OCI-LY7 (cell line): Measurements from ENCODE around the gene TRERF1. TPM values are rescaled to one million over a fixed set of nuclear protein-coding genes. Genes with fewer than 3 reads are reported as not detected.

ENCODE experiments used
- BruUV-seq: library from RNA; stranded (reverse); fragments of 400-500 nt; replicated peaks from 2 replicates; lab custom pipeline; 2021; lab: Mats Ljungman, UMichigan
- CTCF ChIA-PET: fragments of 300-600 bp; sonication (Branson Sonifier 250); formaldehyde crosslinking; loops from one replicate; lab custom pipeline; 2022; ENCODE audit warnings: antibody characterized with exemption; ENCODE audit not compliant: unreplicated experiment; lab: Charles Lee
- POLR2A ChIA-PET: fragments of 300-600 bp; sonication (Branson Sonifier 250); formaldehyde crosslinking; loops from one replicate; lab custom pipeline; 2022; ENCODE audit warnings: antibody characterized with exemption; lab: Charles Lee
- DNase-seq: peaks from one replicate; pipeline ENCODE4 v3.0.0-alpha.2; 2015; ENCODE audit warnings: low spot score
- H2AFZ ChIP-seq: fragments of 200-600 bp; sonication (generic), shearing (Covaris generic); 2 replicates; pipeline ENCODE4 v1.6.1; 2014; ENCODE audit warnings: mild to moderate bottlenecking, antibody characterized with exemption, low read length, moderate library complexity
- H3K27ac ChIP-seq: fragments of 200-600 bp; sonication (generic); 2 replicates; pipeline ENCODE4 v1.5.1; 2014; ENCODE audit warnings: mixed run types, low read depth, mild to moderate bottlenecking, moderate library complexity, low read length, inconsistent platforms; ENCODE audit not compliant: poor library complexity, severe bottlenecking
- H3K36me3 ChIP-seq: fragments of 200-600 bp; sonication (generic); 2 replicates; pipeline ENCODE4 v1.6.1; 2014; ENCODE audit warnings: mild to moderate bottlenecking, antibody characterized with exemption, low read length, moderate library complexity, mixed read lengths; ENCODE audit not compliant: insufficient read depth
- H3K4me1 ChIP-seq: fragments of 200-600 bp; sonication (generic); 2 replicates; pipeline ENCODE4 v1.5.1; 2014; ENCODE audit warnings: mild to moderate bottlenecking, low read length; ENCODE audit not compliant: insufficient read depth, poor library complexity, severe bottlenecking
- H3K4me2 ChIP-seq: fragments of 200-600 bp; sonication (generic); 2 replicates; pipeline ENCODE4 v1.6.1; 2014; ENCODE audit warnings: mild to moderate bottlenecking, low read length
- H3K4me3 ChIP-seq: fragments of 200-600 bp; sonication (generic); 2 replicates; pipeline ENCODE4 v1.5.1; 2014; ENCODE audit warnings: mild to moderate bottlenecking, low read depth, low read length; ENCODE audit not compliant: poor library complexity, severe bottlenecking
- H3K79me2 ChIP-seq: fragments of 200-600 bp; sonication (generic); 2 replicates; pipeline ENCODE4 v1.6.1; 2016; ENCODE audit warnings: low read depth, mild to moderate bottlenecking, low read length, moderate library complexity, mixed read lengths; ENCODE audit not compliant: insufficient read depth
- H3K9me2 ChIP-seq: fragments of 200-600 bp; sonication (generic); 2 replicates; pipeline ENCODE4 v1.6.1; 2016; ENCODE audit warnings: mild to moderate bottlenecking, low read length, mixed read lengths; ENCODE audit not compliant: insufficient read depth
- H3K9me3 ChIP-seq: fragments of 200-600 bp; sonication (generic); 2 replicates; pipeline ENCODE4 v1.6.1; 2014; ENCODE audit warnings: mild to moderate bottlenecking, mixed run types, low read length, mixed read lengths
- H4K20me1 ChIP-seq: fragments of 200-600 bp; sonication (generic); 2 replicates; pipeline ENCODE4 v1.6.1; 2014; ENCODE audit warnings: mild to moderate bottlenecking, antibody characterized with exemption, low read length, moderate library complexity, mixed read lengths; ENCODE audit not compliant: insufficient read depth
- CTCF ChIP-seq: fragments of 200-600 bp; sonication (generic); conservative IDR thresholded peaks from 2 replicates; pipeline ENCODE4 v1.5.1; 2014; ENCODE audit warnings: mild to moderate bottlenecking, antibody characterized with exemption, low read length, moderate library complexity, mixed read lengths
- EZH2phosphoT487 ChIP-seq: fragments of 200-600 bp; sonication (generic); IDR thresholded peaks from 2 replicates; pipeline ENCODE4 v1.6.1; 2018; ENCODE audit warnings: low read depth, borderline replicate concordance, mild to moderate bottlenecking, mixed run types, antibody characterized with exemption, low read length, moderate library complexity, mixed read lengths
- intact Hi-C: fragments of 100-400 bp; cut with micrococcal nuclease; formaldehyde crosslinking; loops from one replicate; pipeline ENCODE4 v1.10.0; 2022; ENCODE audit not compliant: unreplicated experiment
- total RNA-seq, 2 experiments: library from RNA; depleted of rRNA in 1 of 2; stranded (reverse); fragments of >200 nt in 1 of 2; shearing (Covaris generic) in 1 of 2; gene quantifications; 2 replicates each; pipeline ENCODE4 v1.2.3, GENCODE V29; 2014 to 2022

The TRERF1 gene
- total RNA-seq, 2 experiments from 2014 or later: 5.7 to 12.9 TPM

DNA sequence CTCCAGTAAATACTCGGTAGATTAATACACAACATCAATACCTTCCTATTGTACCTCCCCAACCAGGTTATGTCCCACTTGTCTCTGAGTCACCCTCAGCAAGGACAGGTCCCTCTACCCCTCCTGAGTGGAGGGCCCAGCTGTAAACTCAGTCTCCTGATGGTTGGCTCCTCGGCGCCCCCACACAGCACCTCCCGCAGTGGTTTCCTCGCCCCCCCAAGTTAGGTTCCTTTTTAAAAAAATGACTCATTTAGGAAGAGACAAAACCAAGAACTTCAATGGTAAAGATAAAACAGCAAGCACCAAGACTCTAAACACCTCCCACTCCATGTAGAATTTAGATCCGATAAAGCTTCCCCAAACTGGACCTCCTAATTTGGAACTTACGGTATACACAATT is 83.5 kb downstream of the TRERF1 start:
- intact Hi-C loops: no loop called here
- Histone ChIP-seq H3K4me1 (peaks cover 43% of the 10 kb centered on the region), H2AFZ (peak overlapping the region; percentile 27; the same call in 1 of the 2 replicates), H3K9me3 (no peaks in the 10 kb centered on the region), H4K20me1 (no peaks in the 10 kb centered on the region), H3K4me2 (peak overlapping the region; percentile 67), H3K27ac (peak overlapping the region; percentile 53), H3K36me3 (no peaks in the 10 kb centered on the region), H3K79me2 (0 out of 2 replicates have a peak, but pooled peaks cover 3% of the 10 kb centered on the region), H3K9me2 (no peaks in the 10 kb centered on the region), H3K4me3 (peak overlapping the region; percentile 22)
- BruUV-seq: no TSS peak
- CTCF ChIA-PET: no interaction called here
- POLR2A ChIA-PET: interaction anchor here (0.6 to 1.0 kb wide), 3 partner anchors 19 to 275 kb away, joined by 3 to 5 read pairs (median 4); no protein-coding TSS in a partner anchor
- DNase-seq: no peak
- TF ChIP-seq CTCF (no peak), EZH2phosphoT487 (no peak)

GRCh38 chr6:42367353-42368011 is 84.2 kb downstream of the TRERF1 start:
- Histone ChIP-seq H3K79me2 (0 out of 2 replicates have a peak, but pooled peaks cover 3% of the 10 kb centered on the region), H3K4me3 (peak overlapping the region; percentile 28), H4K20me1 (no peaks in the 10 kb centered on the region), H3K9me2 (no peaks in the 10 kb centered on the region), H3K36me3 (no peaks in the 10 kb centered on the region), H3K4me2 (peak overlapping the region; percentile 67), H3K27ac (peak overlapping the region; percentile 53), H3K9me3 (no peaks in the 10 kb centered on the region), H3K4me1 (peaks cover 43% of the 10 kb centered on the region), H2AFZ (peak overlapping the region; percentile 41)
- intact Hi-C loops: loop anchor here (2.0 kb wide), 1 partner anchor 85 kb away; no protein-coding TSS in a partner anchor
- DNase-seq: peak; percentile 79
- POLR2A ChIA-PET: interaction anchor here (0.6 to 1.3 kb wide), 7 partner anchors 14 to 276 kb away, joined by 3 to 5 read pairs (median 3); no protein-coding TSS in a partner anchor
- TF ChIP-seq CTCF: no peak
- TF ChIP-seq EZH2phosphoT487: no peak
- CTCF ChIA-PET: no interaction called here
- no TSS peak for BruUV-seq

GRCh38 chr6:42366999-42367352 is 84.8 kb downstream of the TRERF1 start:
- Histone ChIP-seq H3K79me2 (0 out of 2 replicates have a peak, but pooled peaks cover 3% of the 10 kb centered on the region), H3K4me3 (peak overlapping the region; percentile 28), H3K9me3 (no peaks in the 10 kb centered on the region), H4K20me1 (no peaks in the 10 kb centered on the region), H3K9me2 (no peaks in the 10 kb centered on the region), H2AFZ (peak overlapping the region; percentile 41), H3K4me1 (peaks cover 43% of the 10 kb centered on the region), H3K4me2 (peak overlapping the region; percentile 67), H3K27ac (peak overlapping the region; percentile 53), H3K36me3 (no peaks in the 10 kb centered on the region)
- no TSS peak for BruUV-seq
- intact Hi-C loops: loop anchor here (2.0 kb wide), 1 partner anchor 86 kb away; no protein-coding TSS in a partner anchor
- TF ChIP-seq EZH2phosphoT487 (no peak), CTCF (no peak)
- ChIA-PET POLR2A (interaction anchor here (0.6 to 1.3 kb wide), 7 partner anchors 14 to 200 kb away, joined by 3 to 5 read pairs (median 3); no protein-coding TSS in a partner anchor), CTCF (no interaction called here)
- DNase-seq: no peak
